Common myeloid progenitor, CD34-positive (primary cell): ENCODE data around the gene BCL2L14.

Experiments used
- CTCF ChIA-PET: fragments of 350-600 bp; sonication (Branson Sonifier 250); formaldehyde crosslinking; loops from one replicate; lab custom pipeline; 2021; ENCODE audit warnings: antibody characterized with exemption; lab: Charles Lee
- POLR2A ChIA-PET: fragments of 350-600 bp; sonication (Branson Sonifier 250); formaldehyde crosslinking; loops from one replicate; lab custom pipeline; 2021; ENCODE audit warnings: antibody characterized with exemption; lab: Charles Lee
- DNase-seq, 3 donors: peaks; one replicate each; pipeline versions ENCODE4 v3.0.0 to v3.0.0-alpha.2; 2013
- H3K27ac ChIP-seq, 2 experiments: 1 replicate in 1 of 2; 2 replicates in 1 of 2; pipeline ENCODE4 v1.7.0; 2013; ENCODE audit warnings: inconsistent platforms in 2 of 2, low read length in 2 of 2, mild to moderate bottlenecking in 2 of 2, low read depth in 1 of 2, moderate library complexity in 1 of 2; ENCODE audit not compliant: severe bottlenecking in 2 of 2, insufficient read depth in 1 of 2, poor library complexity in 1 of 2
- H3K27me3 ChIP-seq, 5 experiments: replicated peaks in 2 of 5; 1 replicate in 3 of 5; 2 replicates in 2 of 5; pipeline versions ENCODE4 v1.6.1 to v1.7.0; 2013; ENCODE audit warnings: low read length in 4 of 5, mild to moderate bottlenecking in 2 of 5, moderate library complexity in 2 of 5, inconsistent platforms in 1 of 5; ENCODE audit not compliant: insufficient read depth in 5 of 5, control insufficient read depth in 4 of 5
- H3K36me3 ChIP-seq, 4 experiments: 1 replicate in 2 of 4; 2 replicates in 2 of 4; pipeline versions ENCODE4 v1.6.1 to v1.7.0; 2013; ENCODE audit warnings: low read length in 3 of 4, control low read depth in 1 of 4, mild to moderate bottlenecking in 1 of 4; ENCODE audit not compliant: control insufficient read depth in 4 of 4, insufficient read depth in 4 of 4
- H3K4me1 ChIP-seq, 4 experiments: 1 replicate in 3 of 4; 2 replicates in 1 of 4; pipeline versions ENCODE4 v1.6.1 to v1.7.1; 2013; ENCODE audit warnings: low read length in 3 of 4, mild to moderate bottlenecking in 3 of 4, control low read depth in 1 of 4, inconsistent platforms in 1 of 4, moderate library complexity in 1 of 4; ENCODE audit not compliant: control insufficient read depth in 4 of 4, insufficient read depth in 4 of 4; ENCODE audit errors: control extremely low read depth in 1 of 4
- H3K4me3 ChIP-seq, 7 experiments: 1 replicate in 4 of 7; 2 replicates in 3 of 7; pipeline versions ENCODE4 v1.5.1 to v1.7.0; 2013; ENCODE audit warnings: mild to moderate bottlenecking in 7 of 7, low read length in 6 of 7, moderate library complexity in 6 of 7, inconsistent platforms in 2 of 7, low read depth in 2 of 7, control low read depth in 1 of 7; ENCODE audit not compliant: insufficient read depth in 4 of 7, control insufficient read depth in 1 of 7; ENCODE audit errors: extremely low read depth in 1 of 7
- H3K9me3 ChIP-seq, 5 experiments: 1 replicate in 4 of 5; 2 replicates in 1 of 5; pipeline versions ENCODE4 v1.6.1 to v1.7.1; 2013; ENCODE audit warnings: low read length in 4 of 5, mild to moderate bottlenecking in 2 of 5, inconsistent platforms in 1 of 5, low read depth in 1 of 5, moderate library complexity in 1 of 5; ENCODE audit not compliant: control insufficient read depth in 4 of 5, insufficient read depth in 2 of 5; ENCODE audit errors: control extremely low read depth in 1 of 5
- WGBS: methylation state at CpG from one replicate; pipeline ENCODE4 v1.1.5; 2013; ENCODE audit not compliant: insufficient coverage; 5-methylcytosine and 5-hydroxymethylcytosine counted together

The BCL2L14 gene

DNA sequence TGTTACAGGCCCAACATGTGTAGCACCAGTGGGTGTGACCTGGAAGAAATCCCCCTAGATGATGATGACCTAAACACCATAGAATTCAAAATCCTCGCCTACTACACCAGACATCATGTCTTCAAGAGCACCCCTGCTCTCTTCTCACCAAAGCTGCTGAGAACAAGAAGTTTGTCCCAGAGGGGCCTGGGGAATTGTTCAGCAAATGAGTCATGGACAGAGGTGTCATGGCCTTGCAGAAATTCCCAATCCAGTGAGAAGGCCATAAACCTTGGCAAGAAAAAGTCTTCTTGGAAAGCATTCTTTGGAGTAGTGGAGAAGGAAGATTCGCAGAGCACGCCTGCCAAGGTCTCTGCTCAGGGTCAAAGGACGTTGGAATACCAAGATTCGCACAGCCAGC, 8.6 kb downstream of the BCL2L14 start:
- H3K9me3 ChIP-seq: no peaks in the 10 kb centered on the region
- WGBS: 100% methylated on average over 4 of the region's 5 CpGs
- ChIA-PET CTCF (interaction anchor here (1.9 kb wide), 1 partner anchor 8 kb away, joined by 8 read pairs; the partner anchor contains the start of gene BCL2L14), POLR2A (no interaction called here)
- H3K36me3 ChIP-seq: no peaks in the 10 kb centered on the region
- no peaks in the 10 kb centered on the region for H3K4me1 ChIP-seq
- H3K4me3 ChIP-seq: no peak overlapping the region
- H3K27ac ChIP-seq: no peak overlapping the region
- DNase-seq: no peak
- no peaks in the 10 kb centered on the region for H3K27me3 ChIP-seq

GRCh38 chr12:12081836-12082497, 11.2 kb downstream of the BCL2L14 start:
- Histone ChIP-seq H3K27me3 (no peaks in the 10 kb centered on the region), H3K4me3 (no peak overlapping the region), H3K36me3 (no peaks in the 10 kb centered on the region), H3K27ac (no peak overlapping the region), H3K9me3 (no peaks in the 10 kb centered on the region), H3K4me1 (no peaks in the 10 kb centered on the region)
- POLR2A ChIA-PET: interaction anchor here (1.0 kb wide), 1 partner anchor 9 kb away, joined by 3 read pairs; no protein-coding TSS in a partner anchor
- DNase-seq: peak; percentile 22 to 40 (median 38)
- WGBS: 100% methylated on average over 2 of the region's 3 CpGs
- CTCF ChIA-PET: interaction anchor here (0.9 to 4.5 kb wide), 7 partner anchors 12 to 623 kb away, joined by 3 to 24 read pairs (median 5); partner anchors contain the start of gene BORCS5

- no peak for DNase-seq
- POLR2A ChIA-PET: no interaction called here
- Histone ChIP-seq H3K4me3 (no peak overlapping the region), H3K9me3 (no peaks in the 10 kb centered on the region), H3K36me3 (no peaks in the 10 kb centered on the region), H3K27ac (no peak overlapping the region), H3K4me1 (no peaks in the 10 kb centered on the region), H3K27me3 (peaks cover 0 to 4% (median 0%) of the 10 kb centered on the region in 5 experiments)
- CTCF ChIA-PET: interaction anchor here (1.1 to 4.5 kb wide), 4 partner anchors 10 to 250 kb away, joined by 3 to 24 read pairs (median 7); no protein-coding TSS in a partner anchor
- WGBS: 92% methylated on average over 7 of the region's 8 CpGs
These were observed 12.9 kb downstream of the BCL2L14 start for GRCh38 chr12:12083688-12084087.

GRCh38 chr12:12086362-12086761, 15.6 kb downstream of the BCL2L14 start:
- CTCF ChIA-PET: no interaction called here
- Histone ChIP-seq H3K4me1 (no peaks in the 10 kb centered on the region), H3K4me3 (no peak overlapping the region), H3K36me3 (no peaks in the 10 kb centered on the region), H3K9me3 (no peaks in the 10 kb centered on the region), H3K27ac (no peak overlapping the region), H3K27me3 (peaks cover 0 to 4% (median 0%) of the 10 kb centered on the region in 5 experiments)
- POLR2A ChIA-PET: no interaction called here
- no peak for DNase-seq
- 95% methylated on average over 4 of the region's 5 CpGs for WGBS

DNA sequence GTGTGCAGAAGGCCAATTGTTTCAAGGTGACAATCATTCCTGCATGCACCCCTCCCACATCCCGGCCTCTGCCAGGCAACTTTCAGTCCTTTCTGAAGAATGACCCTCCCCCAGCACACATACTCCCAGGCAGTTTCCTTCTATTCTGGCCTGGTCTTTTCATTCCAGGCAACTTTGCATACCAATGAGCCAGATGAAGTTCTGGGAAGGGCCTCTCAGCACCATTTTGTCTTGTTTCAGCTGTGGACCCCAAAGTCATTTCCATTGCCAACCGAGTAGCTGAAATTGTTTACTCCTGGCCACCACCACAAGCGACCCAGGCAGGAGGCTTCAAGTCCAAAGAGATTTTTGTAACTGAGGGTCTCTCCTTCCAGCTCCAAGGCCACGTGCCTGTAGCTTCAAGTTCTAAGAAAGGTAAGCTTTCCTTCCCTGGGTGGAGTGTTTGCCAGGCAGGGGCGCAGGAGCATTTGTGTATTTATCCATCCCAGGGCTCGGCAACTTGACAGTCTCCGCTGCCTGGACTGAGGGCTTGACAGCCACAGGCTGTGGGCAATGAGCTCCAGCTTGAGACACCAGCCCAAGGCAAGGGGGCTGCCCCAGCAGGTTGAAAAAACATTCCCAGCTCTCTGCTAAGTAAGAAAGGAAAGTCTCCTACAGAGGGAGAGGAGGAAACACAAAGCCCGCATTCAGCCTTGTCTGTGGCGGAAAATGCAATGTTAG, 16.4 kb downstream of the BCL2L14 start:
- DNase-seq: no peak
- no peak overlapping the region for H3K27ac ChIP-seq
- peaks cover 0 to 4% (median 0%) of the 10 kb centered on the region in 5 experiments for H3K27me3 ChIP-seq
- no peaks in the 10 kb centered on the region for H3K9me3 ChIP-seq
- 97% methylated on average over 8 of the region's 9 CpGs for WGBS
- H3K4me1 ChIP-seq: no peaks in the 10 kb centered on the region
- no peaks in the 10 kb centered on the region for H3K36me3 ChIP-seq
- CTCF ChIA-PET: interaction anchor here (1.4 kb wide), 1 partner anchor 242 kb away, joined by 3 read pairs; no protein-coding TSS in a partner anchor
- POLR2A ChIA-PET: interaction anchor here (0.6 kb wide), 1 partner anchor 38 kb away, joined by 3 read pairs; no protein-coding TSS in a partner anchor
- no peak overlapping the region for H3K4me3 ChIP-seq

DNA sequence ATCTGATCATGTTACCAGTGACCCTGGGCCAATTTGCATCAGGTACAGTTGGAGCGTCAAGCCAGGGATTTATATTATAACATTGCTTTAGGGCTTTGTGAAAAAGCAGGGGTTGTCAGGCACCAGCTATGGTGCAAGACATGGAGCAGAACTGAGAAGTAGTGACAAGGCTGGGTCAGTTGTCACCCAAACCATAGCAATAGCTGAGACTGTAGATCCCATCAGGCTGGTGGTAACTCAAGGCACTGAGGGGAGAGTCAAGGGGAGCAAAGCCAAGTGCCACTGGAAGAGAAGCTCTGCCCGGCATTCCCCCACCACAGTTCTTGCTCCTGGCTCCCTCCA, 16.9 kb downstream of the BCL2L14 start:
- no peak for DNase-seq
- Histone ChIP-seq H3K9me3 (no peaks in the 10 kb centered on the region), H3K27me3 (peaks cover 0 to 4% (median 0%) of the 10 kb centered on the region in 5 experiments), H3K4me1 (no peaks in the 10 kb centered on the region), H3K27ac (no peak overlapping the region), H3K4me3 (no peak overlapping the region), H3K36me3 (no peaks in the 10 kb centered on the region)
- CTCF ChIA-PET: interaction anchor here (1.4 kb wide), 1 partner anchor 241 kb away, joined by 3 read pairs; no protein-coding TSS in a partner anchor
- 88% methylated on average over 2 of the region's 2 CpGs for WGBS
- POLR2A ChIA-PET: no interaction called here

GRCh38 chr12:12088147-12088546, 17.4 kb downstream of the BCL2L14 start:
- no peaks in the 10 kb centered on the region for H3K36me3 ChIP-seq
- H3K27me3 ChIP-seq: peaks cover 0 to 4% (median 0%) of the 10 kb centered on the region in 5 experiments
- POLR2A ChIA-PET: no interaction called here
- WGBS: 98% methylated on average over 9 of the region's 10 CpGs
- CTCF ChIA-PET: interaction anchor here (1.4 kb wide), 1 partner anchor 240 kb away, joined by 3 read pairs; no protein-coding TSS in a partner anchor
- H3K27ac ChIP-seq: no peak overlapping the region
- H3K4me1 ChIP-seq: no peaks in the 10 kb centered on the region
- H3K4me3 ChIP-seq: no peak overlapping the region
- DNase-seq: no peak
- no peaks in the 10 kb centered on the region for H3K9me3 ChIP-seq
